Measurements from ENCODE around the gene SLC24A4.

The SLC24A4 gene

DNA sequence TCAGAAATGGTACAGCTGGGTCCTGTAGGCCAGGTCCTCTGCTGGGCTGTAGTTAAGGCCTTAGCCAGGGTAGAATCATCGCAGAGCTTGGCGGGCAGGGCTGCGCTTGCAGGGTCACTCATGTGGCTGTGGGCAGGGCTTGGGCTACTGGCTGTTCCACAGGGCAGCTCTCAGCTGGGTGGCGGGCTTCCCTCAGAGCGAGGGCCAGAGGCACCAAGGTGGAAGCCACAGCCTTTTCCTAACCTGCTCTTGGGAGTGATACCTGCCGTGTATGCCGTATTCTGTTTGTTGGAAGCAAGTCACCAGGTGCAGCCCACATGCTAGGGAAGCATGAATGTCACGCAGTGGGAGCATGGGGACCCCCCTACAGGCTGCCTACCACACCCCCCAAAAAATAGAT, 120.8 kb downstream of the SLC24A4 start:
- Histone ChIP-seq H2BK5ac (ENCODE audit: low read length) (no peak overlapping the region), H2BK12ac (ENCODE audit: low read length) (no peak overlapping the region), H3K9ac (ENCODE audit: low read depth, low read length, poor library complexity) (peak overlapping the region; percentile 13), H3K4me2 (ENCODE audit: insufficient read depth, low read length, poor library complexity, severe bottlenecking) (no peak overlapping the region), H2AFZ (ENCODE audit: low read length) (no peak overlapping the region), H3K23ac (ENCODE audit: low read depth, low read length, poor library complexity) (no peak overlapping the region), H3K4me1 (ENCODE audit: control insufficient read depth in 2 of 2, insufficient read depth in 1 of 2, low read depth in 1 of 2, low read length in 2 of 2) (peaks cover under 1 to 2% of the 10 kb centered on the region in 2 donors), H3K14ac (ENCODE audit: low read length) (no peak overlapping the region), H3K4me3 (ENCODE audit: low read length in 2 of 2) (no peak overlapping the region), H3K27ac (replicated peaks; ENCODE audit: low read length) (no peak overlapping the region), H2BK15ac (ENCODE audit: low read length) (no peak overlapping the region), H3K36me3 (replicated peaks in 1 of 2; ENCODE audit: control insufficient read depth in 2 of 2, insufficient read depth in 2 of 2, low read length in 2 of 2) (no peaks in the 10 kb centered on the region), H4K91ac (ENCODE audit: low read depth, low read length, poor library complexity) (no peak overlapping the region), H3K4ac (ENCODE audit: low read length) (no peak overlapping the region), H3K9me3 (replicated peaks in 1 of 2; ENCODE audit: control insufficient read depth in 2 of 2, insufficient read depth in 1 of 2, low read depth in 1 of 2, low read length in 2 of 2) (no peaks in the 10 kb centered on the region), H4K8ac (ENCODE audit: low read depth, low read length) (no peak overlapping the region), H3K27me3 (ENCODE audit: control insufficient read depth in 3 of 3, insufficient read depth in 3 of 3, low read depth in 1 of 3, low read length in 3 of 3) (no peaks in the 10 kb centered on the region), H3K18ac (ENCODE audit: low read length) (peak overlapping the region; percentile 45), H3K79me1 (ENCODE audit: low read depth, low read length) (no peaks in the 10 kb centered on the region), H2AK5ac (ENCODE audit: low read depth, low read length) (no peak overlapping the region), H2BK120ac (ENCODE audit: low read depth, low read length) (no peak overlapping the region)
- no CpG with 5 or more reads among the region's 8 CpGs for WGBS, 2 donors (ENCODE audit: extremely low coverage in 2 of 2, insufficient read length in 2 of 2, insufficient replicate concordance in 1 of 2)
- DNase-seq (ENCODE audit: low spot score) = no peak

DNA sequence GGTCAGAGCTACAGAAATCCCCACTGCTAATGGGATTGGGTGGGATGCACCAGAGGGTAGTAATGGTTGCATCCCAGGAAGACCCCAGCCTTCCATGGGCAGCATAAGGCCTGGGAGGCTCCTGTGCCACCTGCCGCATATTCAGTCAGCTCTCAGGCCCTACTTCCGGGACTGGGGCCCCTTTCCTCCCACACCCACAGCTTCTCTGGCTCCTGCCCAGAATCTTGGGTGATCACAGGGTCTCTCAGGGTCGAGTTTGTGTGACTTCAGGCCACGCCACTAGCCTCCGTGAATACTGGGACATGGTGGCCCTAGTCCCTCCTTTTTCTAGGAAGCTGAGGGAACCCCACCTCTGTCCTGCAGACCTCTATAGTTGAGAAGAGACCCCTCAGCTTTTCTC, 123.8 kb downstream of the SLC24A4 start:
- Histone ChIP-seq H3K4me2 (ENCODE audit: insufficient read depth, low read length, poor library complexity, severe bottlenecking) (no peak overlapping the region), H3K14ac (ENCODE audit: low read length) (no peak overlapping the region), H2BK120ac (ENCODE audit: low read depth, low read length) (no peak overlapping the region), H4K91ac (ENCODE audit: low read depth, low read length, poor library complexity) (no peak overlapping the region), H4K8ac (ENCODE audit: low read depth, low read length) (no peak overlapping the region), H2BK12ac (ENCODE audit: low read length) (no peak overlapping the region), H3K4me1 (ENCODE audit: control insufficient read depth in 2 of 2, insufficient read depth in 1 of 2, low read depth in 1 of 2, low read length in 2 of 2) (peaks cover 8 to 27% of the 10 kb centered on the region in 2 donors), H3K23ac (ENCODE audit: low read depth, low read length, poor library complexity) (no peak overlapping the region), H2AFZ (ENCODE audit: low read length) (no peak overlapping the region), H2BK15ac (ENCODE audit: low read length) (no peak overlapping the region), H3K4me3 (ENCODE audit: low read length in 2 of 2) (no peak overlapping the region), H2BK5ac (ENCODE audit: low read length) (no peak overlapping the region), H2AK5ac (ENCODE audit: low read depth, low read length) (peak overlapping the region; percentile 41), H3K27me3 (ENCODE audit: control insufficient read depth in 3 of 3, insufficient read depth in 3 of 3, low read depth in 1 of 3, low read length in 3 of 3) (no peaks in the 10 kb centered on the region), H3K79me1 (ENCODE audit: low read depth, low read length) (no peaks in the 10 kb centered on the region), H3K9me3 (replicated peaks in 1 of 2; ENCODE audit: control insufficient read depth in 2 of 2, insufficient read depth in 1 of 2, low read depth in 1 of 2, low read length in 2 of 2) (no peaks in the 10 kb centered on the region), H3K4ac (ENCODE audit: low read length) (no peak overlapping the region), H3K9ac (ENCODE audit: low read depth, low read length, poor library complexity) (no peak overlapping the region), H3K36me3 (replicated peaks in 1 of 2; ENCODE audit: control insufficient read depth in 2 of 2, insufficient read depth in 2 of 2, low read length in 2 of 2) (no peaks in the 10 kb centered on the region), H3K18ac (ENCODE audit: low read length) (no peak overlapping the region), H3K27ac (replicated peaks; ENCODE audit: low read length) (no peak overlapping the region)
- WGBS, 2 donors (ENCODE audit: extremely low coverage in 2 of 2, insufficient read length in 2 of 2, insufficient replicate concordance in 1 of 2) = no CpG with 5 or more reads among the region's 5 CpGs
- DNase-seq (ENCODE audit: low spot score) = no peak

DNA sequence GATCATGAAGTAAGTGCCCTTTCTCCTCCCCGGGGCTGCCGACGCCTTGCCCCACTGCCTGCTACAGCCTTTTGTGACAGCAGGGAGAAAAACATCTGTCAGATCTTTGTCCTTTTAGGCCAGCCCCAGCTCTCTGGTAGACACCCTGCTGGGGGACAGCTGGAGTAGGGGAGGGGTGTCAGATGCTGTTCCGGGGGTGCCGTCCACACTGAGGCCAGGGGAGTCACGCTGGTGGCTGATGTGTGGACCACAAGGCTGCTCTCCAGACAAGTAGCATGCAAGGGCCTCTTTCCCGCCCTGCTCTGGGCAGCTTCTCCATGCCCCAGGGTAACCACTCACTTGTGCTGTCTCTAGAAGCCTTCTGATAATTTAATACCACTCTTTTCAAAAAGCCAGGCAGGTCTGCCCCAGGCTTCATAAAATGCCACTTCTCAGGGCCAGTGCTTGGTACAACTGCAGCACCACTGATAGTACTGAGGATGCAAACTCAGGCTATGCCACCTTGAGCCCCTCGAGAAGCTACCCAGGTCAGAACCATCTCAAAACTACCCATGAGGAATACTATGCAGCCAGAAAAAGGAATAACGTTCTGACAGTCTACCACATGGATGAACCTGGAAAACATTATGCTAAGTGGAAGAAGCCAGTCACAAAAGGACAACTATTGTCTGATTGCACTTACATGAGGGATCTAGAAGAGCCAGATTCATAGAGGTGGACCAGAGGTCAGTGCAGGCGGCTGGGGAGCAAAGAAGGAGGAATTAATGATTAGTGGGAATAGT, 124.6 kb downstream of the SLC24A4 start:
- peak overlapping the region; percentile 29 for H3K18ac ChIP-seq (ENCODE audit: low read length)
- H3K4ac ChIP-seq (ENCODE audit: low read length) = no peak overlapping the region
- H3K27ac ChIP-seq (replicated peaks; ENCODE audit: low read length) = no peak overlapping the region
- H4K91ac ChIP-seq (ENCODE audit: low read depth, low read length, poor library complexity) = no peak overlapping the region
- no peak overlapping the region for H2BK12ac ChIP-seq (ENCODE audit: low read length)
- H2BK5ac ChIP-seq (ENCODE audit: low read length) = no peak overlapping the region
- no peaks in the 10 kb centered on the region for H3K36me3 ChIP-seq (replicated peaks in 1 of 2; ENCODE audit: control insufficient read depth in 2 of 2, insufficient read depth in 2 of 2, low read length in 2 of 2)
- peaks cover 10 to 27% of the 10 kb centered on the region in 2 donors for H3K4me1 ChIP-seq (ENCODE audit: control insufficient read depth in 2 of 2, insufficient read depth in 1 of 2, low read depth in 1 of 2, low read length in 2 of 2)
- no peak overlapping the region for H3K4me3 ChIP-seq (ENCODE audit: low read length in 2 of 2)
- H3K27me3 ChIP-seq (ENCODE audit: control insufficient read depth in 3 of 3, insufficient read depth in 3 of 3, low read depth in 1 of 3, low read length in 3 of 3) = no peaks in the 10 kb centered on the region
- H3K4me2 ChIP-seq (ENCODE audit: insufficient read depth, low read length, poor library complexity, severe bottlenecking) = no peak overlapping the region
- H3K9me3 ChIP-seq (replicated peaks in 1 of 2; ENCODE audit: control insufficient read depth in 2 of 2, insufficient read depth in 1 of 2, low read depth in 1 of 2, low read length in 2 of 2) = no peaks in the 10 kb centered on the region
- no peak overlapping the region for H3K9ac ChIP-seq (ENCODE audit: low read depth, low read length, poor library complexity)
- H3K14ac ChIP-seq (ENCODE audit: low read length) = peak overlapping the region; percentile 43
- WGBS, 2 donors (ENCODE audit: extremely low coverage in 2 of 2, insufficient read length in 2 of 2, insufficient replicate concordance in 1 of 2) = no CpG with 5 or more reads among the region's 10 CpGs
- no peak overlapping the region for H2BK15ac ChIP-seq (ENCODE audit: low read length)
- no peak overlapping the region for H2BK120ac ChIP-seq (ENCODE audit: low read depth, low read length)
- H2AK5ac ChIP-seq (ENCODE audit: low read depth, low read length) = peak overlapping the region; percentile 41
- DNase-seq (ENCODE audit: low spot score) = no peak
- H4K8ac ChIP-seq (ENCODE audit: low read depth, low read length) = no peak overlapping the region
- H2AFZ ChIP-seq (ENCODE audit: low read length) = peak overlapping the region; percentile 41
- no peaks in the 10 kb centered on the region for H3K79me1 ChIP-seq (ENCODE audit: low read depth, low read length)
- H3K23ac ChIP-seq (ENCODE audit: low read depth, low read length, poor library complexity) = no peak overlapping the region

DNA sequence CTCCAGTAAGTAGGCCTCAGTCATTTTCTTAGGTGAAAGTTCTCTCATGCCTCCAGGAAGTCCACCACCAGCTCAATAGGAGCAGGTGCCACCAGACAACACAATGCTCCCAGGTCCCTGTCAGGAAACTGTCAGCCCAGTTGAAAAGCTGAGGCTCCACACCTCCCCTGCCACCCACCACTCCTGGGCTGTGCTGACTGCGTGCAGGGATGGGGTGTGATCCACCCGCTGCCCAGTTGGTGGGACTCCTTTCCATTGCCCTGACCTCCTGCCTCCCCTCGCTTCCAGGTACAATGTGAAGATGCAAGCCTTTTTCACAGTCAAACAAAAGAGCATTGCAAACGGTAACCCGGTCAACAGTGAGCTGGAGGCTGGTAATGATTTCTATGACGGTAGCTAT, 125.8 kb downstream of the SLC24A4 start:
- Histone ChIP-seq H3K36me3 (replicated peaks in 1 of 2; ENCODE audit: control insufficient read depth in 2 of 2, insufficient read depth in 2 of 2, low read length in 2 of 2) (no peaks in the 10 kb centered on the region), H3K4me1 (ENCODE audit: control insufficient read depth in 2 of 2, insufficient read depth in 1 of 2, low read depth in 1 of 2, low read length in 2 of 2) (peaks cover 12 to 27% of the 10 kb centered on the region in 2 donors), H2BK120ac (ENCODE audit: low read depth, low read length) (no peak overlapping the region), H3K9ac (ENCODE audit: low read depth, low read length, poor library complexity) (peak overlapping the region; percentile 36), H2AFZ (ENCODE audit: low read length) (peak overlapping the region; percentile 93), H2BK15ac (ENCODE audit: low read length) (peak overlapping the region; percentile 10), H3K4me2 (ENCODE audit: insufficient read depth, low read length, poor library complexity, severe bottlenecking) (no peak overlapping the region), H3K23ac (ENCODE audit: low read depth, low read length, poor library complexity) (no peak overlapping the region), H2AK5ac (ENCODE audit: low read depth, low read length) (no peak overlapping the region), H3K27ac (replicated peaks; ENCODE audit: low read length) (no peak overlapping the region), H4K91ac (ENCODE audit: low read depth, low read length, poor library complexity) (no peak overlapping the region), H3K27me3 (ENCODE audit: control insufficient read depth in 3 of 3, insufficient read depth in 3 of 3, low read depth in 1 of 3, low read length in 3 of 3) (no peaks in the 10 kb centered on the region), H3K4ac (ENCODE audit: low read length) (no peak overlapping the region), H3K9me3 (replicated peaks in 1 of 2; ENCODE audit: control insufficient read depth in 2 of 2, insufficient read depth in 1 of 2, low read depth in 1 of 2, low read length in 2 of 2) (no peaks in the 10 kb centered on the region), H4K8ac (ENCODE audit: low read depth, low read length) (no peak overlapping the region), H3K18ac (ENCODE audit: low read length) (no peak overlapping the region), H2BK12ac (ENCODE audit: low read length) (no peak overlapping the region), H3K14ac (ENCODE audit: low read length) (no peak overlapping the region), H2BK5ac (ENCODE audit: low read length) (no peak overlapping the region), H3K79me1 (ENCODE audit: low read depth, low read length) (no peaks in the 10 kb centered on the region), H3K4me3 (ENCODE audit: low read length in 2 of 2) (no peak overlapping the region)
- WGBS, 2 donors (ENCODE audit: extremely low coverage in 2 of 2, insufficient read length in 2 of 2, insufficient replicate concordance in 1 of 2) = no CpG with 5 or more reads among the region's 6 CpGs
- no peak for DNase-seq (ENCODE audit: low spot score)
